HCT116 (cell line): ENCODE data around the gene TTC6.

Experiments used
- CEBPB ChIP-seq: IDR thresholded peaks from 2 replicates; pipeline ENCODE4 v1.6.1; 2012; ENCODE audit warnings: low read depth
- CTCF ChIP-seq, 3 experiments: fragments of 200-600 bp in 1 of 3; sonication (generic) in 1 of 3; IDR thresholded peaks in 2 of 3; conservative IDR thresholded peaks in 1 of 3; 2 replicates each; pipeline ENCODE4 v1.5.1; 2012 to 2017; ENCODE audit warnings: low read depth in 2 of 3, low read length in 2 of 3, antibody characterized with exemption in 1 of 3, borderline replicate concordance in 1 of 3, control low read depth in 1 of 3, mild to moderate bottlenecking in 1 of 3, mixed read lengths in 1 of 3, mixed run types in 1 of 3, moderate library complexity in 1 of 3; ENCODE audit not compliant: insufficient read depth in 1 of 3
- ELF1 ChIP-seq: IDR thresholded peaks from 2 replicates; pipeline ENCODE4 v1.6.1; 2012; ENCODE audit warnings: low read depth, borderline replicate concordance
- EZH2 ChIP-seq: fragments of 200-600 bp; sonication (generic); IDR thresholded peaks from 2 replicates; pipeline ENCODE4 v1.6.1; 2017; ENCODE audit warnings: antibody characterized with exemption, mixed run types
- POLR2A ChIP-seq: IDR thresholded peaks from 2 replicates; pipeline ENCODE4 v1.7.0; 2011; ENCODE audit warnings: borderline replicate concordance; ENCODE audit not compliant: insufficient read depth, insufficient read length; ENCODE audit errors: extremely low read depth
- POLR2AphosphoS5 ChIP-seq: IDR thresholded peaks from 2 replicates; pipeline ENCODE4 v1.6.1; 2011; ENCODE audit warnings: mild to moderate bottlenecking, low read depth, low read length, moderate library complexity
- SIN3A ChIP-seq: IDR thresholded peaks from 2 replicates; pipeline ENCODE4 v1.6.1; 2012; ENCODE audit warnings: low read depth
- YY1 ChIP-seq: IDR thresholded peaks from 2 replicates; pipeline ENCODE4 v1.6.1; 2011; ENCODE audit warnings: low read length, low read depth, moderate library complexity, mild to moderate bottlenecking; ENCODE audit not compliant: insufficient replicate concordance; ENCODE audit errors: extremely low read depth

GRCh38 chr14:37637341-37637740 is 41.9 kb downstream of the TTC6 start:
- TF ChIP-seq CTCF (IDR thresholded peaks at IDR 0.05 in 2 of 3, conservative IDR thresholded peaks at IDR 0.05 in 1 of 3; ENCODE audit: borderline replicate concordance in 1 of 3, insufficient read depth in 1 of 3, low read depth in 2 of 3, low read length in 2 of 3) (no peak), SIN3A (no peak), POLR2AphosphoS5 (no peak), YY1 (no peak), POLR2A (no peak), ELF1 (no peak), CEBPB (no peak), EZH2 (no peak)
